Dermis microvascular lymphatic vessel endothelial cell (primary cell): ENCODE measurements around the gene SH3RF2. TPM values are rescaled to one million over a fixed set of nuclear protein-coding genes. Genes with fewer than 3 reads are reported as not detected.
A peak's percentile ranks its signal among the peaks of the same experiment; 100 is the strongest.

Experiments used
- DNase-seq, 2 donors: peaks; one replicate each; pipeline versions ENCODE4 v3.0.0 to v3.0.0-alpha.2; 2010; ENCODE audit warnings: low read depth in 2 of 2
- total RNA-seq: library from RNA; depleted of rRNA; stranded (reverse); fragments of >200 nt; gene quantifications from 2 replicates; pipeline ENCODE4 v1.2.1, GENCODE V29; 2014

Gene SH3RF2
- total RNA-seq, 1 donor from 2014 or later, result not detected

GRCh38 chr5:145920542-145921210 is 15.7 kb upstream of the SH3RF2 start:
- DNase-seq, result no peak

DNA sequence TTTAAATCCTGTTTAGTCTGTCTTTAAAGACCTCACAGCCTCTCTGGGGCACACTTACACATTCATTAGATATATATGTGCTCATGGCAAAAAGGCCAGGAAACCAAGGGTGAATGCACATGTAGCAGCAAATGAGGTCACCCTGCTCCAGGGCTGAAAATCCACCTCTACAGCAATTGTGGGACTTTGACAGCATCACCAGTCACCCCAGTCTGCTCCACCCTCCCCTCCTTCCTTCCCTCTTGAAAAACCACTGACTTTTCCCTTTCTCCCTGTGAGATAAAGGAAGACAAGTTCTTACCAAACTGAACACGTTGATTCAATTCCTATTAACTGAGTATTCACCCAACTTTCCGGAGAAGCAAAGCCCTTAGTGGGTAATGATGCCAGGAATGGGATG is 15.2 kb upstream of the SH3RF2 start:
- DNase-seq, result no peak

GRCh38 chr5:145922059-145922458 is 14.3 kb upstream of the SH3RF2 start:
- no peak for DNase-seq

GRCh38 chr5:145923405-145923804 is 13.0 kb upstream of the SH3RF2 start:
- no peak for DNase-seq

DNA sequence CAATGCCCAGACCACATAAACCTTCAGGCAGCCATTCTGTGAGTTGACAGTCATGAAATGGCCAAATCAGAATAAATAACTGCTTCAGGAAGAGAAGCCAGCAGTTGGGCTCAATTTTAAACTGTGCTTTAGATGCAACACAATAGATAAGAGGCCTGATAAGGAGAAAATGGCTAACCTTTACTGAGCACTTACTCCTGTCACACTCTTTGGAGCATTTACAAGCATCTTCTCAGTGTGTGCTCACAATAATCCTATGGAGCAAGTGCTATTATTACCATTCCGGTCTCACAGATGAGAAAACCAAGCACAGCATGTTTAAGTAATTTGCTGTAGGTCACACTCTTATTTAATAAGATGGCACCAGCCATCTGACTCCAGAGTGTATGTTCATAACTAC is 11.5 kb upstream of the SH3RF2 start:
- DNase-seq, result no peak

DNA sequence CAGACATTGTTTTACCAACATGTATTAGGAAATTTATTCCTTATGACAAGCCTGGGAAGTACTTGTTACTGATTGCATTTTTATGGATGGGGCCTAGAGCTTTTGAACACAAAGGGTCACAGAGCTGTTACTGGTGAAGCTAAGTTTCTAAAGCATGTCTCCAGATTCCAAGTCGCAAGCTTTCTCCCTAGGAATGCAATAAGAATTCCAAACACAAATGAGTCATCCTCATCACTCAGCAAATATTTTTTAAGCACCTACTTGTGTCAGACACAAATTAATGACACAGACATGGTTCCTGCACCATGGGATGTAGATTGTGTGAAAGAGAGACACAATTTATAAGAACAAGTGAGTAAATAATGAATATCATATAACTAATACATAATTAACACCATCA is 11.0 kb upstream of the SH3RF2 start:
- DNase-seq, result peak in 1 of 2 donors; percentile 73

GRCh38 chr5:145925803-145926202 is 10.6 kb upstream of the SH3RF2 start:
- peak in 1 of 2 donors; percentile 23 for DNase-seq

DNA sequence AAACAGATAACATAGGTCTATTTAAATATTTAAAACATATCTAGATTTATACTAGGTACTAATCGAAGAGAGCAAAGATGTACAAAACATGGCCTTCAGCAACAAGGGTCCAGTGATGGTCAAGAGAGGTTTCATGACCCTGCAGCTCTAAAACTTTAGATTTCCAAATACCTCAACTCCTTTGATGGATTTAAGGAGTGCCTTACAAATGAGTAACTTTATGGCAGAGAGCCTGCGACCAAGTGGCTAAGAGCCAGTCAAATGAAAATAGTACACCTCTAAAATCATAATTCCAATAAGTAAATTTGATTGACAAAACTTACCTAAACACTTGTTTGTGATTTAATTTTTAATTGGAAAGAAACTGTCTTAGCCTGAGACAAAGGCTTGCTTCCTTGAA is 4.7 kb upstream of the SH3RF2 start:
- DNase-seq, result no peak

DNA sequence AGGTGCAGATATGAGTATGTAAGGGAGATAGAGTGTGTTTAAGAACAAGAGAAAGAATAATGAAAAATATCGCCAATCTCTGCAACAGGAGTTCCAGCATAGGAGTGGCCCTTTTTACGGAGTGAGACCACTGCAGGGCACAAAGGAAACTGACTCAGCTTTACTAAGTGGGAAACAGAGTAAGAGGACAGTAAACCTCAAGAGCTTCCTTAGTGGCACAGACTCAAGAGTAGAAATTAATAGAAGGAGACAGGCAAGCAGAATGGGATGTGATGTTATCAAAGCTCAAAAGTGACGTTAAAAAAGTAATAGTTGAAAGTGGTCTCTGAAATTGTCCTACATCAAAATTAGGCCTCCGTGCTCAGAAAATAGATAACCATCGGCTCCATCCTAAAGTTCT is 2.1 kb upstream of the SH3RF2 start:
- peak in 1 of 2 donors; percentile 16 for DNase-seq

- DNase-seq, result peak in 1 of 2 donors; percentile 17
These were observed 1.3 kb downstream of the SH3RF2 start for GRCh38 chr5:145937432-145938250.

- no peak for DNase-seq
These were observed 2.6 kb downstream of the SH3RF2 start for GRCh38 chr5:145938776-145939539.

- no peak for DNase-seq
These were observed 3.2 kb downstream of the SH3RF2 start for GRCh38 chr5:145939540-145940065.

- no peak for DNase-seq
These were observed 4.7 kb downstream of the SH3RF2 start for GRCh38 chr5:145941096-145941447.

- no peak for DNase-seq
These were observed 5.2 kb downstream of the SH3RF2 start for GRCh38 chr5:145941448-145942130.

GRCh38 chr5:145942201-145942600 is 5.8 kb downstream of the SH3RF2 start:
- DNase-seq, result no peak

GRCh38 chr5:145942749-145943148 is 6.4 kb downstream of the SH3RF2 start:
- no peak for DNase-seq

- DNase-seq, result peak in 1 of 2 donors; percentile 13
These were observed 7.3 kb downstream of the SH3RF2 start for GRCh38 chr5:145943674-145944121.

DNA sequence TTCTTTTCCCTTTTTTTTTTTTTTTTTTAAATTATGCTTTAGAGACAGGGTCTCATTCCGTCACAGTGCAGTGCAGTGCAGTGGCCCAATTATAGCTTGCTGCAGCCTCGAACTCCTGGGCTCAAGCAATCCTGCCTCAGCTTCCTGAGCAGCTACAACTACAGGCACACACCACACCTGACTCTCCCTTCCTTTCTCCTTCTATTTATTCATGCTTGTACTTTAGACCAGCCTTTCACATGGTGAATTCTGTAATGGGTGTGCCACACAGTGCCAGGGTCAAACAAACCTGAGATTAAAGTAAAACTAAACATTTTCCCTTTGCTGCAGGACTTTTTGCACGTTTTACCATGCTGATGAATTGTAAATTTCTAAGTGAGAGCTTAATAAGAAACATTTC is 8.0 kb downstream of the SH3RF2 start:
- DNase-seq, result no peak

DNA sequence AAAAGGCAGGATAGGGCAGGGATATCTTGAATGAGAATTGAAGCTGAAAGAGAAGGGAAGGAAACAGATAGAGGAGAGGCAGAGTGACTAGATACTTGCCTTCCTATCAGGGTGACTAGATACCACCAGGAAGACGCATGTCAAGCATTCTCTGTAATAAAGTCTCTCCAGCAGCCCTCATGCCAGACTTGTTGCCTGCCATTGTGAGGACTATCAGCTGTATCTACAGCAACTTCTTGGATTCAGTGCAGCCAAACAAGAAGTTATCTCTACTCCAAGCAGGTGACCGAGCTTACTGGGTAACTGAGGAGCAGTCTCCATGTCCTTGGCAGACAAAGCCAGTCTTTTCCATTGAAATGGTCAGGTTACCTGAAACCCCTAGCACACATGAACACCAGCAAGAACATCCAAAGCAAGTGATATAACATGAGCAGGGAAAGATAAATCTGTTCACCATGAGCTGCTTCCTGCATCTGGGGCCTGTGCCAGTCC is 9.3 kb downstream of the SH3RF2 start:
- DNase-seq, result no peak

GRCh38 chr5:145946112-145946861 is 9.9 kb downstream of the SH3RF2 start:
- no peak for DNase-seq
